ENCODE results near the gene PMPCA. TPM values are rescaled to one million over a fixed set of nuclear protein-coding genes. Genes with fewer than 3 reads are reported as not detected.

Gene PMPCA
- total RNA-seq, 1 donor from 2014 or later: 51.2 TPM

DNA sequence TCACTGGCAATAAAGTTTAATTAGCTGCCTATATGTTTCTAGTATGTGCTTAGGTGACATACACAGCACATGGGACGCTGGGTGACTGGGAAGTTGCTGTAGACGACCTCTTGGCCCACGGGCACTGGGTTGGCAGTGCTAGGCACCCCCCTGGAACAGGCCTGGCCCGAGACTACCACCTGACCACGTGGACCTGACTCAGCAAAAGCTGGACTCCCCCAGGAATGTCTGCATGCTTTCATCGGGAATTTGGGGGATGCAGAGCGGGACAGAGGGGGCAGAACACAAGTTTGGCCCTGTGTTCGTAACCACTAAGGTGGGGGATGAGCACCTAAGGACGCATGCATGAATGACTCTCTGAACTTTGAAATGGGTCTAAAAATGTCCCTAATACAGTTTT, 45.8 kb downstream of the PMPCA start:
- DNase-seq (ENCODE audit: low spot score): no peak

DNA sequence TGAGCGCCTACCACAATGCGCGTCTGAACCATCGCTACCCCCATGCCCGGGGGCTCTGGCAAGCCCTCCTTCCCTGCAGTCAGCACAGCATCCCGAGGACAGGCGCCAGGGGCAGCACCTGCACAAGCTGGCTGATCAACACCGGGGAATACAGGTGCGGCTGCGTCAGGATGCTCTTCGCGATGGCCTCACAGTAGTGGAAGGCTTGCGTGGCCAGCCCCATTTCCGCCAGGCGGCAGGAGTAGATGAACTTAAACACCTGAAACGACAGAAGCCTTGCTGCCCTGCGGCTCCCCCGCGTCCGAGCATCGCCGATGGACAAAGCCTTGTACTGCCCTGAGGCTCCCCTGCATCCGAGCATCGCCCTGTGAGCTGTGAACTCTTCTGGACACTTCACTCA, 46.9 kb downstream of the PMPCA start:
- DNase-seq (ENCODE audit: low spot score): no peak

DNA sequence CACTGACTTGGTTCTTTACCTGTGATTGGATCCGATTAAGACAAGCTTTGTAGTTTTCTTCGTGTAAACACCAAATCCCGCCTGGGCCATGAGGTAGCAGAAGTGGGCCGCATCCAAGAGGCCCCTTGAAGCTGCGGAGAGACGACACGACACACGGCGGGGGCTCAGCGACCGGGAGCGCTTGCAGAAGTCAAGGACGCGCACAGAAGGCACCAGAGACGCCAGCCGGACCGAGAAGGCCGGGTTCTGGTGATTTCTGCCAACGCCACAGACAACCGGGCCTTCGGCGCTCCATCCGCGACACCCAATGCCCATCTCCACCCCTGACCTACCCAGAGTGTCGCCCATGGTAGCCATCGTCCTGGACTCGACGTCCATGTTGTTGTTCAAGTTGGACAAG, 49.0 kb downstream of the PMPCA start:
- no peak for DNase-seq (ENCODE audit: low spot score)

DNA sequence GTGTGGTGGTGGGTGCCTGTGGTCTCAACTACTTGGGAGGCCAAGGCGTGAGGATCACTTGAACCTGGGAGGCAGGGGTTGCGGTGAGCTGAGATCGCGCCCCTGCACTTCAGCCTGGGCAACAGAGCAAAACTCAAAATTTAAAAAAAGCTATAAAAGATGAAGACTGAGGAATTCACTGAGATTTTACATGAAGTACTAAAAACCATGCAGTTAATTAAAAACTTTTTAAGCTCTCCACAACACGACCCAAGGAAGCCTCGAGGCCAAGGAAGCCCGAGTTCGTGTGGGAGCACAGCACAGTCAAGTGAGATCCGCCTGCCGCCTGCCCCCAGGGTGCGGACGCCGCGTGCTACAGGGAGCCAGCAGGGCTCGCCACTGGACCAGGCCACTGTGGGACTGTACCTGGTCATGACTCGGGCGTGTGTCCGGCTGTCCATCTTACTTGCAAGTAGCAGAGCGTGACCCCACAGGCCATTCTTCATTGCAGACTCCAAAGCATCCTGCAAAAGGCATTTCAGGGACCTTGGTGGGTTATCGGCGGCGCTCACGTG, 50.4 kb downstream of the PMPCA start:
- no peak for DNase-seq (ENCODE audit: low spot score)

DNA sequence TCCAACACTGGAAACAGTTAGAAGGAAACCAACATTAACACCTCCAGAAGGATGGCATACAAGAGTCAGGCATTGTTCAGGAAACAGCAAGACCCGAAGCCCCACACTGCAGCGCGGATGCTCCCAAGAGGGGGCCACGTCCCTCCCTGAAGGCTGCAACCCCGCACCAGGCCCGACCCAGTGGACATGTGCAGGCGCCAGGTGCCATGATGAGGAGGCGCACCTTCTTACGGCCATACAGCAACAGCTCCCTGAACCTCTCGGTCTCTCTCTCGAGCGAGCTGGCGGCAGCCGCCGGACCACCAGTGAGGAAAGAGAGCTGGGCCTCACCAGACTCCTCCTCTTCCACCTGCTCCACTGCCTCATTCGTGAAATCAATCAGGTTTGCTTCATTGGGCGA, 52.2 kb downstream of the PMPCA start:
- DNase-seq (ENCODE audit: low spot score): no peak

DNA sequence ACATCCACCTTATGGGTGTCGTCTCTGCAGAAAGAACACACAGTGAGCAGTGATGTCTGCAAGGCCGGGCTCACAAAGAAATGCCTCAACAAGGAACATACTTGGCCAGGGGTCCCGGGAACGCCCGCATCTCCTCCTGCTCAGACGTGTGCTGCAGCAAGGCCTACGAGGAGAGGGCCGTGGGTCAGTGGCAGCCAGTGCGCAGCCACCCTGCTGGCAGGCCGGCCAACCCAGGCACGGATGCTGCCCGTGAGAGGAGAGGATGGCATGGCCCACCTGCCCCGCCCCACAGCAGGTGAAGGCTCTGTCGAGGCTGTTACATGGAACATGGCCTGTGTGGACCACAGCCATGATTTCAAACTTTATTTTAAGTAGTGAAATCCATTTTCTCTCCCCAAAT, 53.1 kb downstream of the PMPCA start:
- DNase-seq (ENCODE audit: low spot score): no peak

DNA sequence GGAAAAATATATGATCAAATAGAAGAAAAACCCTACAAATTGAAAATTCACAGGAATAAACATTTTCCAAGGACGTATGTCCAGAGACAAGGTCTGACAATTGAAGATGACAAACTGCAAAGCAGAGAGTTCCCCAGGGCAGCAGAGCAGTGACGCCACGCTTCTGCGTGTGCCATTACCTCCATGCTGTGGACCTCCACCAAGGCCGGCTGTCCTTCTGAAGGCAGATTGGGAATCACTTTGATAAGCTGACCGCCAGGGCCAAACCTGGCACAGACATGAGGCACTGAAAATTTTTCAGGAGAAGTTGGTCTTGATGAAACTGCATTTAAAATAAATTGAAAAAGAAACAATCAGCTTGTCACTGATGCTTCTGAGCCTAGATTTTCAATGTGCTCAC, 53.8 kb downstream of the PMPCA start:
- DNase-seq (ENCODE audit: low spot score): no peak

DNA sequence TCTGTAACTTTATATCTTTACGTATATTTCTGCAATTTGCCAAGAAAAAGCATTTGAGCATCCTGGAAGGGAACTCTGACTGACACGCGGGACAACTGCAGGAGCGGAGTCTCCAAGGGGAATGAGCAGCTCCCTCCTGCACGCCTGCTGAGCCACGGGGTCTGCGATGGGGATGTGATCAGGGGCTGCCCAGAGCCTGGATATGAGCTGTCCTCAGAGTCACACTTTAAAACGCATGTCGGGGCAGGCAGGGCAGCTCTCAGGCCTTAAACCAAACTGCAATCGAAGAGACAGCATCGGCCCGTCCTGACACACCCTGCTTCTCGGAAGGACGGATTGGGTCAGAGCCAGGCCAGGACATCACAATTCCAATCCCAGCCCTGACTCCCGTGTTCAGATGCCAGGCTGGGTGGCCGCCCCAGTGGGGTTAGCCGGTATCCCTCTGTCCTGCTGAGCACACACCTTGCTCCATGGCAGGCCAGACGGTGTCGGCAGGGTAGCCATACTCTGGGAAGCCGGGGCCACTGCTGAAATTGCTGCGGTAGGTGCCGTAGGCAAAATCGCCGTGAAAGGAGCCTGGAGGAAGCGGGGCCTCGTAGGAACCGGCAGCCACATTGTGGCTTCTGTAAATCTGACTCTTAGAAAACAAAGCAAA, 55.2 kb downstream of the PMPCA start:
- no peak for DNase-seq (ENCODE audit: low spot score)

DNA sequence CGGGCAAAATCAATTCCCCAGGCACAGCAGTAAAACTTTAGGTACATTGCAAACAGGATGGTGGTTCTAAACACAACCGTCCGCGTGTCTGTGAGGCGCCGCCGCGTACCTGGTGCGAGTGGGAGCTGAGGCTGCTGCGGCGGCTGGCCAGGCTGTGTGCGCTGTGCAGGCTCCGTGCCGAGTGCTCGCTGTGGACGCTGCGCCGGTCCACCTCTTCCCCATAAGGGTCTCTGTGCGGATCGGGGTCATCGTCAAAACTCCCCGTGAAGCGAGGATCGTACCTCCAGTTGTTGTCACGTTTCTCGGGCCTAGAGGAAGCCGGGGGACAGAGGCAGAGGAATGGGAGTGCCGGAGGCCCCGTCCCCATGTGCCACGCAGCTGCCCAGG, 55.7 kb downstream of the PMPCA start:
- no peak for DNase-seq (ENCODE audit: low spot score)

DNA sequence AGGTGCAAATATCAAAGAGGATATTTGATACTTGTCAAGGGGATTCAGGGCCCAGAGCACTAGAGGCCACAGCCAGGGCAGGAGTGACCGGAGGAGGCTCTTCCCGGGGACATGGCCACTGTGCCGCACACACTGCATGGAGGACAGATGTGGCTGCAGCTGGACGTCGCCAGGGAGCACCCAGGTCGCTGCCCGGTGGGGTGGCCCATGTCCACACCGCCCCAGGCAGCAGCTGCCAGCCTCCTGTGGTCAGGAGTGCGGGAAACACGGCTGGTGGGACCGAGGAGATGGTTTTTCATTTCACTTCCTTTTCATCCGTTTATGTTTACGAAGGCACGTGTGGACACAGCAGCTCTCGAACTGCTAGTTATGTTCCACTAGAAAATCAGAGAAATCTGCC, 57.3 kb downstream of the PMPCA start:
- DNase-seq (ENCODE audit: low spot score): no peak

DNA sequence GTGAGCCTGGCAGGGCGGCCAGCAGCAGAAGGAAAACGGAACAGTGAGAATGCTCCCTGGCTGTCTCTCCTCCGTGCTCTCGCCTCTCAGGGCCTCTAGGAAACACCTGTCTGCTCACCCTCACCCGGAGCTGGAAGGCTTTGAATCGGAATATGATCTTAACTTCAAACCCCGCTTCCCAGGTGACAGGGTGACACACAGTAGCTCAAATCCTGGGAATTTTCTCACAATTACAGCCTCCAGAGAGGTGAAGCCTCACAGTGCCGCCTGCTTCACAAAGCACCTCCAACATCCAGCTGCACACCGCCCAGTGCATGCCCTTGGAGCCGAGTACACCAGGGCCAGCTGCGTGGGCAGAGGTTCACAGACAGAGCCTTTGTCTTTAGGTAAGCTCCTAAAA, 59.9 kb downstream of the PMPCA start:
- DNase-seq (ENCODE audit: low spot score): no peak

DNA sequence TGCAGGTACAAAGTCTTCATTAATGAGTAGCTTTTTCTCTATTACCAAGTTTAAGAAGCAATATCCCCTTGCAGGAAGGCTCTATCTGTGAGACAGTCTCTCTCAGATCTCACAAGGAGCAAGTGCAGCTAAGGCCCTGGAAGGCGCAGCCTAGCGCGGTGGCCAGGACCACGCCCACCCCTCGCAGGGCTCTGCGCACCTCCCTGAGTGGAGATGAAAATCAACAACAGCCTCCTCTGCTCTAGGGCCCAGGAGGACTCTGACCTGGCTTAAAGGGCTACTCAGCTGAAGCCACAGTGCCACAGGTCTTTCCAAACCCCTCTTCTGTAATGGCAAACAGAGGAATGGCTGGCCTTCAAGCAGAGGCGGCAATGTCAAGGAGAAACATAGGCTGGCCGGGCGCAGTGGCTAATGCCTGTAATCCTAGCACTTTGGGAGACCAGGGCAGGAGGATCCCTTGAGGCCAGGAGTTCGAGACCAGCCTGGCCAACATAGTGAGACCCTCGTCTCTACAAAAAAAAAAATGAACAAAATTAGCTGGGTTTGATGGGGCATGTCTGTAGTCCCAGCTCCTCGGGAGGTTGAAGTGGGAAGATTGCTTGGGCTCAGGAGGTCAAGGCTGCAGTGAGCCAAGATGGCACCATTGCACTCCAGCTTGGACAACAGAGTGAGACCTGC, 60.5 kb downstream of the PMPCA start:
- no peak for DNase-seq (ENCODE audit: low spot score)

DNA sequence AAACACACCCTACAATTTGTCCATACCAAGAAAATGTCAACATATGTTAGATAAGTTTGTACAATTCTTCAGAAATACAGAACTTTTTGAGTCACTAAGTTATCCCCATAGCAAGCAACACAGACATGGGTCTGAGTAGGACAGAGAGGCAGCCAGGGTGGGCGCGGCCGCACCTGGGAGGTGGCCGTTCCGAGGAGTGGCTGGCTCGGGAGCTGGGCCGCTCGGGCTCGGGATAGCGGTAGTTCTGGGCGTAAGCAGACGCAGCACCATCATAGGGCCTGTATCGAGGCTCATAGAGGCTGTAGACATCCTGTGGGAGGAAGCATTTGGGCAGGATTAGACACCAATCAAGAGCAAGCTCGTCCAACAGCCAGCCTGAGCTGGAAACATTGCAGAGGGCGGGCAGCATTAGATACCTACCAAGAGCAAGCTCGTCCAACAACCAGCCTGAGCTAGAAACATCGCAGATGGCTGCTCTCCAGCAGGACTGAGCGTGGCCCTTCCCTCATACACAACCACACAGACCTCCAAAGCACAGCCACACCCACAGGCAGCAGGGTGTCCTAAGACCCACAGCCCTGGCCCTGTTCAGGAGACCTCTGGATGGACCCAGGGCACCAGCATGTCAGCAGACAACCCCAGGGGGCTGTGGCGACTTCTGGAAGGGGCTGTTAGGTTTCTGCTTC, 61.5 kb downstream of the PMPCA start:
- DNase-seq (ENCODE audit: low spot score): no peak

DNA sequence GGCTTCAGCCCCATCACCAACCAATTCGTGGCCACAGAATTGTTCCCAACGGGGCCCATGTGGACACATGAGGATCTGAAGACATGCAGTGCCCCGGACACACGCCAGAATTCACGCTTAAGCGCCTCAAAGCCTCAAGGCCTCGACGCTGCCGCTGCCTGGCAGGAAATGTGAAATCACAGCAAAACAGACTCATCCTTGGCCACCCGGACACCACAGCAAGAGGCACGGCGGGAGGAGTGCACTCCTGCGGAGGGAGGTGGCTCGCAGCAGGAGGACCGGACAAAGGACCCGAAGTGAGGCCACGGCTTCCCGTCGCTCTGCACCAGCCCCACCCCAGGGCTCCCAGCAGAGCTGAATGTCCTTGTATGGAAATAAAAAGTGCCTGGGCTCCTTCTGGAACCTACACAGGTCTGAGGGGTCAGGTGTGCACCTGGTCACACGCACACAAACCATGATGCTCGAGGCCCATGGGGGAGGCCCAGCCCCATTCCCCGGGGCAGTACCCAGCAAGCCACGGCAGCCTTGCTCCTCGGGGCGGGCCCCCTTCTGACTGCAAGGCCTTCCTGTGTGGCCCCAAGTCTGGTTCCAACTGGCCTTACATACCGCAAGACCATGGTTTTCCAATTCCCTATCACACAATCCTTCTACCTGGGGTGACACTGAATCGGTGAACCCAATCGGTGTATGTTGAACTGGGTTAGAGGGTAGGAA, 62.3 kb downstream of the PMPCA start:
- peak; percentile 62 for DNase-seq (ENCODE audit: low spot score)

DNA sequence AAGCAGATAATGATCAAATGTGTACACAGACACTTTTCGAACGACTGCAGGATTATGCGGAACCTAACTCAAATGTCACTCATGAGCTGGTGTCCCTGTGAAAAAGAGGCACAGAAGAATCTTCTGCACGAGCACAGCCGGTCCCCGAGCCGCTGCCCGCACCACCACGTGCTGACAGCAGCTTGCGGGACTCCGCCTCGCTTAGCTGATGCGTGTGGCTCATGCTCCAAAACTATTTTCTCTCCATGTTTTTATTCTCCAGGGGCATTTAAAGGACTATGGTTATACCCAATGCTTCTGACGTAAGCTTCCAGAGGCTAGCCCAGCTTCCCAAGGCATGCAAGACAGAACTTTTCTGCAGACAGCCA, 62.9 kb downstream of the PMPCA start:
- DNase-seq (ENCODE audit: low spot score): no peak

Other genes starting within 250 kb of the PMPCA start
- gene LHX3, start 205.5 kb upstream of the PMPCA start, total RNA-seq: not detected
- 12.8 TPM for gene QSOX2, start 164.8 kb upstream of the PMPCA start, total RNA-seq
- gene CCDC187, start 106.6 kb upstream of the PMPCA start, total RNA-seq: 9.0 TPM
- gene GPSM1, start 83.1 kb upstream of the PMPCA start, total RNA-seq: 16.6 TPM
- 24.9 TPM for gene DNLZ, start 46.9 kb upstream of the PMPCA start, total RNA-seq
- 11.5 TPM for gene CARD9, start 37.0 kb upstream of the PMPCA start, total RNA-seq
- 14.0 TPM for gene SNAPC4, start 10.5 kb upstream of the PMPCA start, total RNA-seq
- gene ENTR1, start within 50 bp of the PMPCA start, total RNA-seq: 50.1 TPM
- 13.5 TPM for gene INPP5E, start 29.2 kb downstream of the PMPCA start, total RNA-seq
- gene SEC16A, start 72.4 kb downstream of the PMPCA start, total RNA-seq: 102 TPM
- 134 TPM for gene NOTCH1, start 135.4 kb downstream of the PMPCA start, total RNA-seq

All from ureter (tissue), 1 donor.